GM12891 (cell line): Measurements from ENCODE around the gene GZMA. TPM values are rescaled to one million over a fixed set of nuclear protein-coding genes. Genes with fewer than 3 reads are reported as not detected.

Source experiments
- DNase-seq: peaks from one replicate; pipeline ENCODE4 v3.0.0; 2011; ENCODE audit warnings: low spot score; ENCODE audit not compliant: insufficient read length
- FAIRE-seq: peaks from 2 replicates; lab custom pipeline; 2011; peaks lifted over from hg19 to GRCh38; lab: Jason Lieb, UNC
- PAX5 ChIP-seq: IDR thresholded peaks from 2 replicates; pipeline ENCODE4 v1.6.1; 2011; ENCODE audit warnings: low read length, moderate library complexity, mild to moderate bottlenecking; ENCODE audit not compliant: insufficient read depth, severe bottlenecking
- POLR2A ChIP-seq: IDR thresholded peaks from 2 replicates; pipeline ENCODE4 v1.6.1; 2011; ENCODE audit warnings: low read depth, low read length, control low read depth
- POLR2AphosphoS5 ChIP-seq: IDR thresholded peaks from 2 replicates; pipeline ENCODE4 v1.6.1; 2011; ENCODE audit warnings: low read depth, low read length, control low read depth
- POU2F2 ChIP-seq: IDR thresholded peaks from 2 replicates; pipeline ENCODE4 v1.6.1; 2011; ENCODE audit warnings: low read depth, mild to moderate bottlenecking, control low read depth, low read length, moderate library complexity
- SPI1 ChIP-seq: IDR thresholded peaks from 2 replicates; pipeline ENCODE4 v1.6.1; 2011; ENCODE audit warnings: low read depth, low read length, control low read depth
- TAF1 ChIP-seq: IDR thresholded peaks from 2 replicates; pipeline ENCODE4 v1.6.1; 2011; ENCODE audit warnings: low read depth, low read length, control low read depth
- polyA plus RNA-seq: library from polyadenylated mRNA; unstranded; fragments of >200 nt; gene quantifications from one replicate; pipeline ENCODE4 v1.2.1, GENCODE V29; 2012; ENCODE audit warnings: low read depth, missing spikeins, inconsistent platforms; ENCODE audit not compliant: missing spikeins

The GZMA gene
- not detected for polyA plus RNA-seq

GRCh38 chr5:55102348-55102747 lies at the start of gene GZMA:
Gene GZMA (plus strand): TSS chr5:55102646. CDS start chr5:55102683, 37 bp downstream.
- FAIRE-seq (no peak), DNase-seq (no peak)
- TF ChIP-seq TAF1 (no peak), SPI1 (0 out of 2 replicates have a peak, but pooled peaks have one; percentile 24)

GRCh38 chr5:55055183-55055582 lies 47.3 kb upstream of the GZMA start:
- TF ChIP-seq PAX5 (no peak), SPI1 (no peak), POLR2A (no peak), POLR2AphosphoS5 (no peak), POU2F2 (no peak)
- DNase-seq (no peak), FAIRE-seq (no peak)

- DNase-seq, result no peak
These were observed 40.2 kb upstream of the GZMA start for GRCh38 chr5:55062039-55062779.

GRCh38 chr5:55063220-55063863 lies 39.1 kb upstream of the GZMA start:
- FAIRE-seq, result no peak
- TF ChIP-seq PAX5 (no peak), POLR2AphosphoS5 (no peak), POU2F2 (no peak), POLR2A (no peak)
- DNase-seq, result no peak

More at GRCh38 chr5:55062039-55062779, 40.2 kb upstream of the GZMA start:
- no peak for TF ChIP-seq PAX5
- TF ChIP-seq TAF1, result no peak
- no peak for TF ChIP-seq SPI1
- TF ChIP-seq POLR2AphosphoS5, result no peak
- no peak for TF ChIP-seq POLR2A
- no peak for TF ChIP-seq POU2F2
- no peak for FAIRE-seq

GRCh38 chr5:55063899-55064298 lies 38.5 kb upstream of the GZMA start:
- TF ChIP-seq PAX5 (no peak), POLR2AphosphoS5 (no peak), POLR2A (no peak), SPI1 (no peak), TAF1 (no peak), POU2F2 (no peak)
- FAIRE-seq (no peak), DNase-seq (no peak)

- DNase-seq, result no peak
- TF ChIP-seq PAX5 (no peak), SPI1 (no peak), POLR2A (no peak), POU2F2 (no peak), TAF1 (no peak), POLR2AphosphoS5 (no peak)
- no peak for FAIRE-seq
These were observed 37.9 kb upstream of the GZMA start for GRCh38 chr5:55064523-55064922.

GRCh38 chr5:55066277-55066676 lies 36.2 kb upstream of the GZMA start:
- TF ChIP-seq SPI1 (no peak), POU2F2 (no peak), TAF1 (no peak), PAX5 (no peak), POLR2AphosphoS5 (no peak), POLR2A (no peak)
- no peak for FAIRE-seq

GRCh38 chr5:55070968-55071367 lies 31.5 kb upstream of the GZMA start:
- FAIRE-seq (no peak), DNase-seq (no peak)
- no peak for TF ChIP-seq POLR2AphosphoS5
- TF ChIP-seq SPI1, result no peak
- TF ChIP-seq POU2F2, result no peak
- TF ChIP-seq PAX5, result no peak
- TF ChIP-seq TAF1, result no peak
- no peak for TF ChIP-seq POLR2A

More at GRCh38 chr5:55066277-55066676, 36.2 kb upstream of the GZMA start:
- no peak for DNase-seq

GRCh38 chr5:55071413-55071812 lies 31.0 kb upstream of the GZMA start:
- no peak for FAIRE-seq
- DNase-seq, result no peak
- no peak for TF ChIP-seq POLR2A
- no peak for TF ChIP-seq PAX5
- TF ChIP-seq TAF1, result no peak

GRCh38 chr5:55072666-55073065 lies 29.8 kb upstream of the GZMA start:
- TF ChIP-seq POLR2A (no peak), POU2F2 (no peak), POLR2AphosphoS5 (no peak), TAF1 (no peak), SPI1 (no peak), PAX5 (no peak)
- DNase-seq (no peak), FAIRE-seq (no peak)
